ENCODE measurements around the gene MDN1. TPM values are rescaled to one million over a fixed set of nuclear protein-coding genes. Genes with fewer than 3 reads are reported as not detected.
A peak's percentile ranks its signal among the peaks of the same experiment; 100 is the strongest.

Gene MDN1
- polyA plus RNA-seq, 2 of the 4 experiments (the other 2 are of a cell fraction) = 6.4 to 20.5 TPM

DNA sequence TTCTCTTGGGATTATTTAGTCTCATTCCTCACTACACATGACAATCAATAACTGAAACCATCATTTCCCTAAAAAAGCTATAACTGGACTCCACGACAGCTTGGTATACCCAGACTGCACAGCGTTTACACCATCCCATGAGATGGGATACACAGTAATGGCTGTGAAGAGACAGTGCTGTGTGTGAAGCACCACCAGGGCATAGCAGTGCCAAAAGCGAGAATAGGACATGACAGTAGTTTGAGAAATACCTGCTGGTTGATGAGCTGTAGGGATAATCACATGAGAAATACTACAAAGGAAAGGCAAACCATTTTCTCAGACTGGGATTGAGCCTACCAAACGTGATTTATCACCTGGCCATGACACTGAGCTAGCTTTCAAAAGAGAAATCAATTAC lies 158.6 kb downstream of the MDN1 start:
- ChIA-PET POLR2A (no interaction called here), CTCF (no interaction called here)
- DNase-seq (ENCODE audit: low read depth in 1 of 2, low spot score in 1 of 2) (no peak), FAIRE-seq (no peak), ATAC-seq (no peak)
- H3K4me2 ChIP-seq = no peak overlapping the region
- TF ChIP-seq RCOR1 (IDR thresholded peaks at IDR 0.05; ENCODE audit: low read depth, low read length) (no peak), FOSB (CRISPR knock-in tag; IDR thresholded peaks at IDR 0.05) (no peak), RARB (CRISPR knock-in tag; IDR thresholded peaks at IDR 0.05) (no peak), BHLHE40 (IDR thresholded peaks at IDR 0.05; ENCODE audit: low read depth, low read length) (no peak), MYC (IDR thresholded peaks at IDR 0.05; ENCODE audit: borderline replicate concordance, low read length) (no peak), MAZ (IDR thresholded peaks at IDR 0.05; ENCODE audit: borderline replicate concordance, low read depth, low read length) (no peak), POLR2AphosphoS2 (conservative IDR thresholded peaks at IDR 0.05; ENCODE audit: low read length) (no peak), SMC3 (IDR thresholded peaks at IDR 0.05) (no peak)
- TF ChIP-seq, protein P1, sequence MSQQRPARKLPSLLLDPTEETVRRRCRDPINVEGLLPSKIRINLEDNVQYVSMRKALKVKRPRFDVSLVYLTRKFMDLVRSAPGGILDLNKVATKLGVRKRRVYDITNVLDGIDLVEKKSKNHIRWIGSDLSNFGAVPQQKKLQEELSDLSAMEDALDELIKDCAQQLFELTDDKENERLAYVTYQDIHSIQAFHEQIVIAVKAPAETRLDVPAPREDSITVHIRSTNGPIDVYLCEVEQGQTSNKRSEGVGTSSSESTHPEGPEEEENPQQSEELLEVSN (IDR thresholded peaks at IDR 0.05; ENCODE audit: borderline replicate concordance, low read depth) = no peak
- TF ChIP-seq, protein P2, sequence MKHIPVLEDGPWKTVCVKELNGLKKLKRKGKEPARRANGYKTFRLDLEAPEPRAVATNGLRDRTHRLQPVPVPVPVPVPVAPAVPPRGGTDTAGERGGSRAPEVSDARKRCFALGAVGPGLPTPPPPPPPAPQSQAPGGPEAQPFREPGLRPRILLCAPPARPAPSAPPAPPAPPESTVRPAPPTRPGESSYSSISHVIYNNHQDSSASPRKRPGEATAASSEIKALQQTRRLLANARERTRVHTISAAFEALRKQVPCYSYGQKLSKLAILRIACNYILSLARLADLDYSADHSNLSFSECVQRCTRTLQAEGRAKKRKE (CRISPR knock-in tag; IDR thresholded peaks at IDR 0.05; ENCODE audit: low read depth) = no peak
- no peak overlapping the region for H3K27ac ChIP-seq
- no peaks in the 10 kb centered on the region for H3K9me3 ChIP-seq
- 77% methylated on average over 4 of the region's 4 CpGs for WGBS (ENCODE audit: missing lambda C conversion rate)
- no peaks in the 10 kb centered on the region for H3K4me1 ChIP-seq
- H3K4me3 ChIP-seq = no peak overlapping the region

DNA sequence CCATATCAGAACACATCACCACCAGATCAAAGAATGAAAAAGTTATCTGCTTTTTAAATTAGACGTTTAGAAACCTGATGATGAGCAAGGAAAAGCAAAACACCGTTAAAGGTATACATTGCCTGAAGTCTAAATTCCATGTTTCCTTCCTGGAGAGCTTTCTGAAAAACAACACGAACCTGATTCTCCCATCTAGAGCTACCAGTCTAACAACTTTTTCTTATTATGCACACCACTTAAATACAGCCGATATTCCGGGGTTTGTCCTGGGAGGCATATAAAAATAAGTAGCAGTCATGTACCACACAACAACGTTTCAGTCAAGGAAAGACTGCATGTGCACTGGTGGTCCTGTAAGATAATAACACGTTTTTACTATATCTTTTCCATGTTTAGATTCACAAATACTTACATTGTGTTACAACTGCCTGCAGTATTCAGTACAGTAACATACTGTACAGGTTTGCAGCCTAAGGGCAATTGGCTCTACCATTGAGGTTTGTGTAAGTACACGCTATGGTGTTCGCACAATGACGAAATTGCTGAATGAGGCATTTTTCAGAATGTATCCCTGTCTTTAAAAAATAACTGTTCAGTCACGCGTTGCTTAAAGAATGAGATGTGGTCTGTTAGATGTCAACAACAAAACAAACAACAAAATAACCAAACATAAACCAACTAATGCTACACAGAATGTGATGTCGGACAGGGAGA lies 162.0 kb downstream of the MDN1 start:
- ATAC-seq (no peak), FAIRE-seq (no peak), DNase-seq (ENCODE audit: low read depth in 1 of 2, low spot score in 1 of 2) (no peak)
- ChIA-PET CTCF (no interaction called here), POLR2A (no interaction called here)
- TF ChIP-seq, protein P3, sequence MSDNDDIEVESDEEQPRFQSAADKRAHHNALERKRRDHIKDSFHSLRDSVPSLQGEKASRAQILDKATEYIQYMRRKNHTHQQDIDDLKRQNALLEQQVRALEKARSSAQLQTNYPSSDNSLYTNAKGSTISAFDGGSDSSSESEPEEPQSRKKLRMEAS (IDR thresholded peaks at IDR 0.05) = no peak
- peak; percentile 67 for TF ChIP-seq MAFK (IDR thresholded peaks at IDR 0.05; ENCODE audit: partially characterized antibody)
- WGBS (ENCODE audit: missing lambda C conversion rate) = 88% methylated on average over 13 of the region's 13 CpGs
- Histone ChIP-seq H3K4me3 (no peak overlapping the region), H3K4me1 (no peaks in the 10 kb centered on the region), H3K27ac (no peak overlapping the region), H3K9me3 (no peaks in the 10 kb centered on the region), H3K4me2 (no peak overlapping the region)

DNA sequence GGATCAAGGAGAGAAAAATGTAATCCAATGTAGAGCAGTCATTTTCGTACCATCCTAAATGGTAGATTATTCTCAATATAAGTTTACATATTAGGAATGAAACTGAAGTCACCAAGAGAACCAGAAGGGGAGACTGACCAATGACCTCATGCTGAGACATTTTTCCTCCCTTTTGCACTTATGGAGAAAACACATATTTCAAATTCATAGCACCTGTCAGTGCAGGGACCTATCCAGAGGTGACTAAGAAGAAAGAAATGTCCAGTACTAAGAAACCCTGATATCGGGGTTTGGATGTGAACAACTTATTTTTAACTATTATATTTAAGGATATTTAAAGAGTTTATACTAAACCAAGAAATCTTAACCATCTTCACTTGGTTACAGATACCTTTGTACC lies 164.5 kb downstream of the MDN1 start:
- no peak overlapping the region for H3K27ac ChIP-seq
- no peak overlapping the region for H3K4me2 ChIP-seq
- POLR2A ChIA-PET = no interaction called here
- CTCF ChIA-PET = interaction anchor here (0.6 kb wide), 1 partner anchor 45 kb away, joined by 3 read pairs; no protein-coding TSS in a partner anchor
- WGBS (ENCODE audit: missing lambda C conversion rate) = 81% methylated on average over 2 of the region's 2 CpGs
- ATAC-seq (no peak), FAIRE-seq (no peak), DNase-seq (ENCODE audit: low read depth in 1 of 2, low spot score in 1 of 2) (no peak)
- no peaks in the 10 kb centered on the region for H3K4me1 ChIP-seq
- TF ChIP-seq, protein P1 (IDR thresholded peaks at IDR 0.05; ENCODE audit: borderline replicate concordance, low read depth) = no peak
- TF ChIP-seq MAFK (IDR thresholded peaks at IDR 0.05; ENCODE audit: partially characterized antibody) (no peak), NR3C1 (IDR thresholded peaks at IDR 0.05) (no peak), ZFP36 (IDR thresholded peaks at IDR 0.05; ENCODE audit: borderline replicate concordance, partially characterized antibody) (no peak), RNF2 (IDR thresholded peaks at IDR 0.05; ENCODE audit: borderline replicate concordance, low read depth) (no peak), SMC3 (IDR thresholded peaks at IDR 0.05) (no peak), RFX5 (IDR thresholded peaks at IDR 0.05) (no peak)
- TF ChIP-seq, protein P4, sequence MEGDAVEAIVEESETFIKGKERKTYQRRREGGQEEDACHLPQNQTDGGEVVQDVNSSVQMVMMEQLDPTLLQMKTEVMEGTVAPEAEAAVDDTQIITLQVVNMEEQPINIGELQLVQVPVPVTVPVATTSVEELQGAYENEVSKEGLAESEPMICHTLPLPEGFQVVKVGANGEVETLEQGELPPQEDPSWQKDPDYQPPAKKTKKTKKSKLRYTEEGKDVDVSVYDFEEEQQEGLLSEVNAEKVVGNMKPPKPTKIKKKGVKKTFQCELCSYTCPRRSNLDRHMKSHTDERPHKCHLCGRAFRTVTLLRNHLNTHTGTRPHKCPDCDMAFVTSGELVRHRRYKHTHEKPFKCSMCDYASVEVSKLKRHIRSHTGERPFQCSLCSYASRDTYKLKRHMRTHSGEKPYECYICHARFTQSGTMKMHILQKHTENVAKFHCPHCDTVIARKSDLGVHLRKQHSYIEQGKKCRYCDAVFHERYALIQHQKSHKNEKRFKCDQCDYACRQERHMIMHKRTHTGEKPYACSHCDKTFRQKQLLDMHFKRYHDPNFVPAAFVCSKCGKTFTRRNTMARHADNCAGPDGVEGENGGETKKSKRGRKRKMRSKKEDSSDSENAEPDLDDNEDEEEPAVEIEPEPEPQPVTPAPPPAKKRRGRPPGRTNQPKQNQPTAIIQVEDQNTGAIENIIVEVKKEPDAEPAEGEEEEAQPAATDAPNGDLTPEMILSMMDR (IDR thresholded peaks at IDR 0.05) = no peak
- no peaks in the 10 kb centered on the region for H3K9me3 ChIP-seq
- H3K4me3 ChIP-seq = no peak overlapping the region

Data from A549 (cell line).